GM18507 (cell line): ENCODE results near the gene IMMP2L.

ENCODE experiments used
- DNase-seq: peaks from one replicate; pipeline ENCODE4 v3.0.0; 2011; ENCODE audit warnings: low read depth; ENCODE audit not compliant: insufficient read length; ENCODE audit errors: extremely low spot score
- FAIRE-seq: peaks from 2 replicates; lab custom pipeline; 2011; peaks lifted over from hg19 to GRCh38; lab: Jason Lieb, UNC

The IMMP2L gene

GRCh38 chr7:110775046-110775445 lies 787.2 kb downstream of the IMMP2L start:
- FAIRE-seq (no peak), DNase-seq (no peak)

DNA sequence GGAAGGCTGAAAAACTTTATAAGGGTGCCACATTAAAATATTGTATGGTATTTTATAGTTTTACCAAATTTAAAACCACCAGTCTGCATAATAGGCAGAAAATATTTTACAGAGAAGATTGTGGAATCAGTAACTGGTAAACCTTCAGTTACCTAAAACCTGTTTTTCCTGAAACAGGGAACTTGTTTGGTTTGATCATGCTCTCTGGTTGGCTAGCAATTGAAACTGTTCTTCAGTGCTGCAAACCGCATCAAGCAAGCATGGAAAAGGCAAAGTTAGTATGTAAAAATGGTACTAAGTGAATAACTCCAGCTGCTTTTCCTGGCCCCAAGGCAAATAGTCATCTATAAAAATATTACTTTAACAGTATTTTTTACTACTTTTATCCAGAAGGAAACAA lies 788.2 kb downstream of the IMMP2L start:
- DNase-seq, result no peak
- no peak for FAIRE-seq

DNA sequence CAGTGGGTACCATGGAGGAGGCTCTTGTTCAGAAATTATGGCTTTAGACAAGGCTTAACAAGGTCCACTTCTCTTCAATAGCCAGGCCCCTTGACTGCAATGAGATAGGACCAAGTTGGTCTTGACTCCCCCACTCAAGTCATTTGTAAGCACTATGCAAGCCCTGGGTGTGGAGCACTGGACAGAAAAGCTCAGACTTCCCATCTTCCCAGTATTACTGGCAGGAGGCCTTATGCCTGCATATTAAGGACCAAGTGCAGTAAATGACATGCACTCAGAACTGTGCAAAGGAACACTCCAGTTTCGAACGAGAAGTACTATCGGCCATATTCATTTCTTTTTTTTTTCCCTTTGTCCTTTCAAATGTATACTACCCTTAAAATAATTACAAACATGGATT lies 789.7 kb downstream of the IMMP2L start:
- DNase-seq, result no peak
- FAIRE-seq, result no peak

DNA sequence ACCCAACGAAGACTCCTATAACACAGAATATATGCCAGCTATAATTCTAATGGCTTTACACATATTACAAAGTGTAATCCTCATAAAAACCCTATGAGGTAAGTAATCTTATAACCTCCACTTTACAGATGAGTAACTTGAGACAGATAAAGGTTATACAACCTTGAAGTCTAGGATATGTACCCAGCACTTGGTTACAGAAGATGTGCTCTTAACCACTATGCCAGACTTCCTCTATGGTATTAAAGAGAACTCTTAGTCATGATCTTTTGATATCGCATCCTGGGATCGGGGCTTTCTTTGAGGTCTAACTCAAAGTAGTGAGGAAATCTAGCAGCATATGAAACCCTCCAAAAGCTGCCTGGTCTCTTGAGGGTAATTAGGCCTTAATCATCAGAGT lies 790.6 kb downstream of the IMMP2L start:
- FAIRE-seq (no peak), DNase-seq (no peak)

GRCh38 chr7:110767550-110768110 lies 794.7 kb downstream of the IMMP2L start:
- no peak for FAIRE-seq

GRCh38 chr7:110766864-110767263 lies 795.4 kb downstream of the IMMP2L start:
- DNase-seq (no peak), FAIRE-seq (no peak)

More at GRCh38 chr7:110767550-110768110, 794.7 kb downstream of the IMMP2L start:
- DNase-seq, result no peak

GRCh38 chr7:110764852-110765251 lies 797.4 kb downstream of the IMMP2L start:
- FAIRE-seq (no peak), DNase-seq (no peak)

- DNase-seq (no peak), FAIRE-seq (no peak)
Observed at GRCh38 chr7:110762546-110763225, 799.6 kb downstream of the IMMP2L start.

GRCh38 chr7:110760341-110760740 lies 802.0 kb downstream of the IMMP2L start:
- DNase-seq (no peak), FAIRE-seq (no peak)

- no peak for FAIRE-seq
- DNase-seq, result no peak
Observed at GRCh38 chr7:110759069-110759468, 803.2 kb downstream of the IMMP2L start.

DNA sequence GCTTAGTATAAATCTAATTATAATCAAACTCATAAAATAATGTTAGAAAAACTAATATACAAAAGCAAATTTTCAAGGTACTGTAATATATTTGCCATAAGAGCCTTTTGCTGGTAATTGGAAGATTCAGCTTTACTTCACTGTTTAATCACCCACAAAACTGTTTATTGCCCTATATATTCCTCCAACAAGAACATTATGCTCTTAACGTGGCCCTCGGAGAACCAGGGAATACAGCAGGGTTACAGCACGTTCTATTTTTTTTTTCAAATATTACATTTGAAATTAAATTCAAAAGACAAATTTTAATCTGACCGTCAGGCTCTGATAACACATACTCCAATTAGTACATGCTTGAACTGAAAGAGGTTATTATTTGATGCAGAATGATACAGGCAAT lies 807.6 kb downstream of the IMMP2L start:
- DNase-seq (no peak), FAIRE-seq (no peak)

DNA sequence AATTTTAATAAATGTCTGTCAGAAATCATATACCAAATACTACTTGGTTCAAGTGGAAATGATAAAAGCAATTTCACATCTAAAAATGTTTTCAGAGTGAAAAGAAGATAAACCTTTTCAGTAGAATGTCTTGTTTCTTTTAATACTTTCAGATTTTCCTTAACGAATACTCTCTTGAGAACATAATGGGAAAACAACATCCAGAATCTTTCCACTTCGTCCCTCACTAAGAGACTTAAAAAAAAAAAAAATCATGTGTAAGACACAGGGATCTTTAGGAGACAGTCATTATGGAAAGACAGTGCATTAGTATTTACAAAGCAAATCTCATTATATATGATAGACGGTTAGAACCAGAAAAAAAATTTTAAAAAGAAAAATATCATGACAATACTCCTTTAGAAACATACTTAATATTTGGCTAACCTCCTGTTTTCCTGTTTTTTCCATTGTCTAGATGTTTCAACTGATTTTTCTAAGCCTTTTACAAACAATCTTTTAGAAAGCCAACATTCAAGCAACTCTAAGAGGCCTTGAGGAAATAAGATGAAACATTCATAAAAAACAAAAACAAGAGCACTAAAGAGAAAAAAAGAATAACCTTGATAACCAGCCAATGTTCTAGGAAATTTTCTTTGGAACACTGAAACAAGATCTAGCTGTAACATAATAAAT lies 811.2 kb downstream of the IMMP2L start:
- no peak for DNase-seq
- FAIRE-seq, result no peak

- DNase-seq, result no peak
- FAIRE-seq, result no peak
Observed at GRCh38 chr7:110733221-110733620, 829.1 kb downstream of the IMMP2L start.

DNA sequence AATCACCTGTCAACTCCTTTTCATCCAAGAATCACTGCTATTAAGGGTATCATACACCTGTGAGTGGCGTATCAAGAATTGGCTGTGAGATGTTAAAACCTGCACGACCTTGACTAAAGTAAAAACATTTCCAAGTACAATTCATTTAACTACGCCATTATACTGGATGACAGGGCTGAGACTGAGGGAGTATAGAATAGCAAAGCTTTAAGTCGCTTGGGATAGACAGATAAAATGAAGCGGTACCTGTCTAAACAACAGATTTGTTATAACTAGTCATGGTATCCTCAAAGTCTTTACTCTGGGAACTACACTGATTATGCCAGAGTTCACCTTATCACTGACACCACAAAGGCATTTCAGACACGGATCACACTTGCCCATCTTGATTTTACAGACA lies 837.5 kb downstream of the IMMP2L start:
- FAIRE-seq (no peak), DNase-seq (no peak)

DNA sequence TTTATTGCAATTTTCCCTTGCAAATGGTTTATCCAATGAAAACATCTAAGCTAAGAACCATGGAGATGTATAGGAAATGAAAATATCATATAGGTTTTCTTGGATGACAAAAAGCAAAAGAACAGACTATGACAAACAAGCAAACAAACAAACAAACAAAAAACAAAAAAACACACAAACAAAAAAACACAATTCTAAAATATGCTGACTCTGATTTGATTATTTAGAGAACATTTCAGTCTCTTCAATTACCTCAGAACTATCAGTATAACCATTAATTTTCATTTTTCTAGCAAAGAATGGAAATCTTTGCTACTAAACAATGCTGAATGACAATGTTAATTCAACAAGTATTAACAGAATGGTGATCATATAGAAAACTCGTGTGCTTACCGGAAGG lies 840.9 kb downstream of the IMMP2L start:
- FAIRE-seq, result no peak
- no peak for DNase-seq

- FAIRE-seq, result no peak
- DNase-seq, result no peak
Observed at GRCh38 chr7:110720626-110721025, 841.7 kb downstream of the IMMP2L start.

DNA sequence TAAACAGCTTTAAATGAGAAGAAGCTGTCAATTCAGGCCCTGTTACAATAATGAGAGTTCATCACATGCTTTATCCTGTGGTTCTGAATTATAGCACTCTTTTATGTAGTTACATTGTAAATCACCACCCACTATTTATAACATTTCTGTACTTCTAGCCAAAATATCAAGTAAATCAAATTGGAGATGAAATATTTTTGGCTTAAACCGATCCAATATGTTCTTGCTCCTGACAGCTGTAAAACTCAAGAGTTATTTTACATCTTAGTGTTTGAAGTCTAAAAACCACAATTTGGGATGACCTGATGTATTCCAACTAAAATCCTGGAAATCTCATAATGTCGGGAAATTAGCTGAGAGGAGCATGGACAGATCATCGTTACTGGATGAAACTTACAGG lies 842.6 kb downstream of the IMMP2L start:
- DNase-seq (no peak), FAIRE-seq (no peak)

- FAIRE-seq, result no peak
- no peak for DNase-seq
Observed at GRCh38 chr7:110718503-110719205, 843.6 kb downstream of the IMMP2L start.

DNA sequence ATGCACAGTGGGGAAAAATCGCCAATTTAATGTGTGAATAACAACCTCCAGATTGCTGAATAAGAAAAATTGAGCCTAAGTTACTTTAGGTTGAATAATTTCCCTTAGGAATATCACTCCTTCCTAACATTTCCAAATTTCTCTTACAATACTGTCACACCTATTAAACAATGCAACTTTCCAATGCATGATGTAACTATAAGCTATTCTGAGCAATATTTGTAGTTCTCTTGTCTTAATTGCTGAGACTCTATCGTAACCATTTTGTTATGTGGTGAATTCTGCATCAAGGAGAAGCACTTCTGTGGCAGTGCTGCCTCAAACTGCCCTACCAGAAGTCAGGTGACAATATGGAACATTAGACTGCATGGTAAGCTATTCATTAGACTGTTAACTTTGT lies 858.1 kb downstream of the IMMP2L start:
- no peak for DNase-seq
- no peak for FAIRE-seq

DNA sequence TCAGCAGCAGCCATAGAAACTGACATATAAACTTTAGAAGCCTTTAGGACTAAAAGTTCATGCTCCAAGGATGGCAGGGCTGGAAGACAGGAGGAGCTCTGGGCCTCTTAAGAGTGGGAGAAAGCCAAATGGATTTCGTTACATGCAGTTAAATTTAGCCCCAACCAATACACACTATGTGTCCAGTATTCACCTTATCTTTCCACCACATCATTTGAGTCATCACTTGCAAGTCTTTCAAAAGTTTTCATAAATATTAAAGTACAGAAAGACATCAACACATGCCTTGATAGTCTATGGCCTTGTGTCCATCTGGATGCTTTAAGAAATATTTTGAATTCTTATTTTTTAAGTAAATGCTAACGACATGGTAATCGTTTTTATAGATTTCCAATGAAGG lies 863.7 kb downstream of the IMMP2L start:
- FAIRE-seq, result no peak
- DNase-seq, result no peak
